22Rv1 (cell line): ENCODE data around the gene RNF34.

Experiments
- CTCF ChIP-seq: fragments of 450-650 bp; IDR thresholded peaks from 2 replicates; pipeline ENCODE4 v1.5.1; 2017; ENCODE audit warnings: mild to moderate bottlenecking
- ZFX ChIP-seq: fragments of 450-650 bp; IDR thresholded peaks from 2 replicates; pipeline ENCODE4 v1.6.1; 2017; ENCODE audit warnings: antibody characterized with exemption, borderline replicate concordance

GRCh38 chr12:121461048-121461447 lies 61.1 kb downstream of the RNF34 start:
- TF ChIP-seq CTCF (no peak), ZFX (no peak)
